ENCODE data around the gene GPHA2.

GPHA2 gene

DNA sequence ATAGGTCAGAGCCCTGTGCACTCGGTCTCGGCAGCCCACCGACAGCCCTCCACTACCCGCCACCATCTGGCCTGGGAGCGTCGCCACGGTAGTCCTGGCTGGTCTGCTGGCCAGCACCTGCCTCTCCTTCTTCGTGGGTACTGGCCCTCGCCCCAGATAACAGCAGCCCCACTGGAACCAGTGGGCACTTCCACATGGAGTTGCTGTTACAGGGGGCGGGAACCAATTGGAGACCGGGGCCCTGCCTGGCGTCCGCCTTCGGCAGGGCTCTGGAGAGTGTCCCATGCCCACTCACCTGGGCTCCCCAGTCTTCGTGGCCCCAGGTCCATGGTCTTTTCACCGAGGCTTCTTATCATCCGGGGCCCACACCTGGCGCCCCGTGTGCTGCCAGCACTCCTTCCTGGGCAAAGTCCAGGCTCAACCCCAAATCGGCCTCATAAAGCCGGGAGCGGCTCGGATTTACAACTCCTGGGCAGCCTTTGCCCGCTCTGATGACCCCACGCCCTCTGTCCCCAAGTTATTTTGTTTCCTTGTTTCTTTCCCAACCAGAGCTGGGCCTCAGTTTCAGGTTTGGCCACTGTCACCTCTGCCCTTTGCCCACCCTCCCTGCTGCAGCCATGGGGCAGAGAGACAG is 44.4 kb downstream of the GPHA2 start:
- DNase-seq (ENCODE audit: low spot score): no peak

DNA sequence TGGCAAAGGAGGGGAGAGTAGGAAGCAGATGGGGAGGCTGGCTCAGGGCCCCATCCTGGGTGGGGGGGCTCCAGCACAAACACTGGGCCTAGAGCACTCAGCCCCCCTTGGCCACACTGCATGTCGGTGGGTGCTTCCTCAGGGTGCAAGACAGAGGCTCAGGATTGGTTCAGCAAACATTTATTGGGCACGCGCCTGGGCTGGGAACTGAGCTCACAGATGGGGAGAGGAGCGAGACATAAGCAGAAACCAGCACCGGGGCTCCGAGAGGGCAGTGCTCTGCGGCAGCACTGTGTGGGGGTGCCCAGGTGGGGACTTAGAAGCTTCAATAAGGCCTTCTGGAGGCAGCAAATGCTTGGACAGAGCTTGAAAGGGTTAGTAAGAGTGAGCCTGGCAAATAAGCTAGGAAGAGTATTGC is 45.2 kb downstream of the GPHA2 start:
- DNase-seq (ENCODE audit: low spot score): no peak

GRCh38 chr11:64888729-64889511 is 46.8 kb downstream of the GPHA2 start:
- no peak for DNase-seq (ENCODE audit: low spot score)

DNA sequence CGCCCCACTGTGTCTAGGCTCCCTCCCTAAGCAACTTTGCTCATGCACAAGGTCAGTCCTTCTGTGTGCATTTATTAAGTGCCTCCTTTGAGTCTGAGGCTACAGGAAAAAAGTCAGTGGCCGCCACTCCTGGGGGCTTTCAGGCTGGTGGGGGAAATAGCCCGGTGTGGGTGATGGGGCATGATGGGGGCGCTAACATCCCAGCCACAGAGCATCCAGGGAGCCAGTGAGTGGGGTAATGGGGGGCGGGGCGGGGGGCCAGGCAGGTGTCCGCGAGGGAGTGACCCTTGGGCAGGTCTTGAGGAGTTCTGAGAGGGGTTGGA is 47.3 kb downstream of the GPHA2 start:
- DNase-seq (ENCODE audit: low spot score): no peak

DNA sequence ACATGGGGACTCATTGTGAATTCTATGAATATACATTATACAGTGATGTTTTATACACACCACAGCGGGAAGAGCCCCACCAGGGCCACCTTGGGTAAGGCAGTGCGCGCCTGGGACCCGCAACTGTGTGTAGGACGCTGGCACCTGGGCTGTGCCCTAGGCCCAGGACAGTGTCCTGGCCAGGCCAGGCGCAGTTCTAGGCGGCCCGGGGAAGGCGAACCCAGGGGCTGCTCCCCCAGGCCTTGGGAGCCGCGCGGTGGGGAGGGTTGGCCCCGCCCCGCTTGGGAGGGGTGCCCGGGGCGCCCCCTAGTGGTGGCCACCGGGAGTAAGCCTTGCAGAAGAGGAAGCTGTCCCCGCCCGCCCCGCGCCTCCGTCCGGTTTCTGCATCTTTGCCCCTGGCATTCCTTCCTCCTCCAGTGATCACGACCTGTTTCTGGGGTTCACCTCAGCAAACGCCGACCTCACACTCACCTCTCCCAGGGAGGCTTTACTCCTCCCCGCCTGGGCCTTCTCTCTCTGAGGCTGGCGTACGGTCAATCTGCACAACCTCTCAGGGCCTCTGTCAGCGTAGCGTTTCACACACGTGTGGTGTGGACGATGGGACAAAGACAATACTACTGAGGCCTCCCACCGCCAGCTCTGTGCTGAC is 47.8 kb downstream of the GPHA2 start:
- peak; percentile 83 for DNase-seq (ENCODE audit: low spot score)

- no peak for DNase-seq (ENCODE audit: low spot score)
Measured at GRCh38 chr11:64887234-64887756, 48.4 kb downstream of the GPHA2 start.

- peak; percentile 66 for DNase-seq (ENCODE audit: low spot score)
Measured at GRCh38 chr11:64885367-64886286, 50.1 kb downstream of the GPHA2 start.

All from hepatic stellate cell (primary cell).